ENCODE results near the gene UBE2L6.

UBE2L6 gene

DNA sequence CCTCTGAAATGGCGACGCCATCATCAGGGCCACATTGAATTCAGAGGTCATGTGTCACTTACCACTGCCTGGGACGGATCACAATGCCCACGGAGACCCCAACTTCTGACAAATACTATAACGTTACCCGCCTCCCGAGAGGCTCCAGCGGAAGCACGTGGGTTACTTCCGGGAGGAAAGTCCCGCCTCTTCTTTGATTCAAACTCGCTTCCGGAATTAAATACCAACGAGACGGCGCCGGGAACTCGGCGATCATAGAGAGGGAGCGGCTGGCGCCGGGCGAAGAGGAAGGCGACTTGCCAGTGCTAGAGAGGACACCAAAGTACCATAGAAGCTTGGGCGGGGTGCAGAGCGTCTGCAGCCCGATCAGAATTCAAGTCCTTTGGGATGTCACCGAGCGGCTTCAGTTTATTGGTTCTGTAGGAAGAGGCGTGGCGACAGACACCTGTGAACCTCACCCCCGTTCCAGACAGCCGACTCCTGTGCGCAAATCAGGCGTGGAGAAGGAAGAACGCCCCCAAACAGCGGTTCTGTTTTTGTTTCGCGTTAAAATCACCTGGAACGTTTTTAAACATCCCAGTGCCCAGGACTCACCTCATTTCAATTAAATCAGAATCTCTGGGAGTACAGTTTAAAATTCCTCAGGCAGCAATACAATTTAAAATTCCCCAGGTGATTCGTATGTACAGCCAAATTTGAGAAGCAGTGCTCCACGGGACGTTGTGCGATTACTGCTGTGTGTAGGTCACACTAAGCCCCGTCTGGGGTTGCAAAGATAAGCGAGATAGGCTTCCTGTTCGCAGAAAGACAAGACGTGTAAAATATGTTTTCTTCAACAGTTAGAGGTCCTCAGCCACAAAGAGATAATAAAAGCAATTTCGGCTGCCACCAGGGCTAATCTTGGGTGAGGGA, 36.6 kb downstream of the UBE2L6 start, which contains the start of gene TIMM10 (continued):
- TF ChIP-seq, protein P1, sequence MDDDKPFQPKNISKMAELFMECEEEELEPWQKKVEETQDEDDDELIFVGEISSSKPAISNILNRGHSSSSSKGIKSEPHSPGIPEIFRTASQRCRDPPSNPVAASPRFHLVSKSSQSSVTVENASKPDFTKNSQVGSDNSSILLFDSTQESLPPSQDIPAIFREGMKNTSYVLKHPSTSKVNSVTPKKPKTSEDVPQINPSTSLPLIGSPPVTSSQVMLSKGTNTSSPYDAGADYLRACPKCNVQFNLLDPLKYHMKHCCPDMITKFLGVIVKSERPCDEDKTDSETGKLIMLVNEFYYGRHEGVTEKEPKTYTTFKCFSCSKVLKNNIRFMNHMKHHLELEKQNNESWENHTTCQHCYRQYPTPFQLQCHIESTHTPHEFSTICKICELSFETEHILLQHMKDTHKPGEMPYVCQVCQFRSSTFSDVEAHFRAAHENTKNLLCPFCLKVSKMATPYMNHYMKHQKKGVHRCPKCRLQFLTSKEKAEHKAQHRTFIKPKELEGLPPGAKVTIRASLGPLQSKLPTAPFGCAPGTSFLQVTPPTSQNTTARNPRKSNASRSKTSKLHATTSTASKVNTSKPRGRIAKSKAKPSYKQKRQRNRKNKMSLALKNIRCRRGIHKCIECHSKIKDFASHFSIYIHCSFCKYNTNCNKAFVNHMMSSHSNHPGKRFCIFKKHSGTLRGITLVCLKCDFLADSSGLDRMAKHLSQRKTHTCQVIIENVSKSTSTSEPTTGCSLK (tag by site-specific recombination; IDR thresholded peaks at IDR 0.05), result no peak
- TF ChIP-seq ZNF404 (tag by site-specific recombination; IDR thresholded peaks at IDR 0.05), result no peak
- TF ChIP-seq KLF9 (tag by site-specific recombination; IDR thresholded peaks at IDR 0.05; ENCODE audit: low read depth), result peak; percentile 60
- no peak for TF ChIP-seq IKZF3 (tag by site-specific recombination; IDR thresholded peaks at IDR 0.05)
- peak; percentile 43; the same call in 1 of the 2 replicates for TF ChIP-seq ZNF24 (tag by site-specific recombination; IDR thresholded peaks at IDR 0.05)
- no peak for TF ChIP-seq EGR2 (tag by site-specific recombination; IDR thresholded peaks at IDR 0.05; ENCODE audit: low read depth)
- TF ChIP-seq SALL2 (tag by site-specific recombination; IDR thresholded peaks at IDR 0.05; ENCODE audit: borderline replicate concordance), result no peak
- TF ChIP-seq ZNF274 (IDR thresholded peaks at IDR 0.05; ENCODE audit: low read length), result no peak
- TF ChIP-seq ZNF274 (tag by site-specific recombination; IDR thresholded peaks at IDR 0.05; ENCODE audit: borderline replicate concordance), result no peak
- TF ChIP-seq, protein P2, sequence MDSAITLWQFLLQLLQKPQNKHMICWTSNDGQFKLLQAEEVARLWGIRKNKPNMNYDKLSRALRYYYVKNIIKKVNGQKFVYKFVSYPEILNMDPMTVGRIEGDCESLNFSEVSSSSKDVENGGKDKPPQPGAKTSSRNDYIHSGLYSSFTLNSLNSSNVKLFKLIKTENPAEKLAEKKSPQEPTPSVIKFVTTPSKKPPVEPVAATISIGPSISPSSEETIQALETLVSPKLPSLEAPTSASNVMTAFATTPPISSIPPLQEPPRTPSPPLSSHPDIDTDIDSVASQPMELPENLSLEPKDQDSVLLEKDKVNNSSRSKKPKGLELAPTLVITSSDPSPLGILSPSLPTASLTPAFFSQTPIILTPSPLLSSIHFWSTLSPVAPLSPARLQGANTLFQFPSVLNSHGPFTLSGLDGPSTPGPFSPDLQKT (IDR thresholded peaks at IDR 0.05; ENCODE audit: borderline replicate concordance, low read depth, low read length), result no peak; the same call in 1 of the 2 replicates
- peak; percentile 34; the same call in 1 of the 2 replicates for TF ChIP-seq TRIM28 (IDR thresholded peaks at IDR 0.05; ENCODE audit: borderline replicate concordance, low read length)
- no peak for TF ChIP-seq ZNF114 (tag by site-specific recombination; IDR thresholded peaks at IDR 0.05)
- TF ChIP-seq, protein P3, sequence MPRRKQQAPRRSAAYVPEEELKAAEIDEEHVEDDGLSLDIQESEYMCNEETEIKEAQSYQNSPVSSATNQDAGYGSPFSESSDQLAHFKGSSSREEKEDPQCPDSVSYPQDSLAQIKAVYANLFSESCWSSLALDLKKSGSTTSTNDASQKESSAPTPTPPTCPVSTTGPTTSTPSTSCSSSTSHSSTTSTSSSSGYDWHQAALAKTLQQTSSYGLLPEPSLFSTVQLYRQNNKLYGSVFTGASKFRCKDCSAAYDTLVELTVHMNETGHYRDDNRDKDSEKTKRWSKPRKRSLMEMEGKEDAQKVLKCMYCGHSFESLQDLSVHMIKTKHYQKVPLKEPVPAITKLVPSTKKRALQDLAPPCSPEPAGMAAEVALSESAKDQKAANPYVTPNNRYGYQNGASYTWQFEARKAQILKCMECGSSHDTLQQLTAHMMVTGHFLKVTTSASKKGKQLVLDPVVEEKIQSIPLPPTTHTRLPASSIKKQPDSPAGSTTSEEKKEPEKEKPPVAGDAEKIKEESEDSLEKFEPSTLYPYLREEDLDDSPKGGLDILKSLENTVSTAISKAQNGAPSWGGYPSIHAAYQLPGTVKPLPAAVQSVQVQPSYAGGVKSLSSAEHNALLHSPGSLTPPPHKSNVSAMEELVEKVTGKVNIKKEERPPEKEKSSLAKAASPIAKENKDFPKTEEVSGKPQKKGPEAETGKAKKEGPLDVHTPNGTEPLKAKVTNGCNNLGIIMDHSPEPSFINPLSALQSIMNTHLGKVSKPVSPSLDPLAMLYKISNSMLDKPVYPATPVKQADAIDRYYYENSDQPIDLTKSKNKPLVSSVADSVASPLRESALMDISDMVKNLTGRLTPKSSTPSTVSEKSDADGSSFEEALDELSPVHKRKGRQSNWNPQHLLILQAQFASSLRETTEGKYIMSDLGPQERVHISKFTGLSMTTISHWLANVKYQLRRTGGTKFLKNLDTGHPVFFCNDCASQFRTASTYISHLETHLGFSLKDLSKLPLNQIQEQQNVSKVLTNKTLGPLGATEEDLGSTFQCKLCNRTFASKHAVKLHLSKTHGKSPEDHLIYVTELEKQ (tag by site-specific recombination; IDR thresholded peaks at IDR 0.05; ENCODE audit: borderline replicate concordance), result no peak
- TF ChIP-seq, protein P4, sequence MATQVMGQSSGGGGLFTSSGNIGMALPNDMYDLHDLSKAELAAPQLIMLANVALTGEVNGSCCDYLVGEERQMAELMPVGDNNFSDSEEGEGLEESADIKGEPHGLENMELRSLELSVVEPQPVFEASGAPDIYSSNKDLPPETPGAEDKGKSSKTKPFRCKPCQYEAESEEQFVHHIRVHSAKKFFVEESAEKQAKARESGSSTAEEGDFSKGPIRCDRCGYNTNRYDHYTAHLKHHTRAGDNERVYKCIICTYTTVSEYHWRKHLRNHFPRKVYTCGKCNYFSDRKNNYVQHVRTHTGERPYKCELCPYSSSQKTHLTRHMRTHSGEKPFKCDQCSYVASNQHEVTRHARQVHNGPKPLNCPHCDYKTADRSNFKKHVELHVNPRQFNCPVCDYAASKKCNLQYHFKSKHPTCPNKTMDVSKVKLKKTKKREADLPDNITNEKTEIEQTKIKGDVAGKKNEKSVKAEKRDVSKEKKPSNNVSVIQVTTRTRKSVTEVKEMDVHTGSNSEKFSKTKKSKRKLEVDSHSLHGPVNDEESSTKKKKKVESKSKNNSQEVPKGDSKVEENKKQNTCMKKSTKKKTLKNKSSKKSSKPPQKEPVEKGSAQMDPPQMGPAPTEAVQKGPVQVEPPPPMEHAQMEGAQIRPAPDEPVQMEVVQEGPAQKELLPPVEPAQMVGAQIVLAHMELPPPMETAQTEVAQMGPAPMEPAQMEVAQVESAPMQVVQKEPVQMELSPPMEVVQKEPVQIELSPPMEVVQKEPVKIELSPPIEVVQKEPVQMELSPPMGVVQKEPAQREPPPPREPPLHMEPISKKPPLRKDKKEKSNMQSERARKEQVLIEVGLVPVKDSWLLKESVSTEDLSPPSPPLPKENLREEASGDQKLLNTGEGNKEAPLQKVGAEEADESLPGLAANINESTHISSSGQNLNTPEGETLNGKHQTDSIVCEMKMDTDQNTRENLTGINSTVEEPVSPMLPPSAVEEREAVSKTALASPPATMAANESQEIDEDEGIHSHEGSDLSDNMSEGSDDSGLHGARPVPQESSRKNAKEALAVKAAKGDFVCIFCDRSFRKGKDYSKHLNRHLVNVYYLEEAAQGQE (tag by site-specific recombination; IDR thresholded peaks at IDR 0.05), result no peak
- TF ChIP-seq, protein P5, sequence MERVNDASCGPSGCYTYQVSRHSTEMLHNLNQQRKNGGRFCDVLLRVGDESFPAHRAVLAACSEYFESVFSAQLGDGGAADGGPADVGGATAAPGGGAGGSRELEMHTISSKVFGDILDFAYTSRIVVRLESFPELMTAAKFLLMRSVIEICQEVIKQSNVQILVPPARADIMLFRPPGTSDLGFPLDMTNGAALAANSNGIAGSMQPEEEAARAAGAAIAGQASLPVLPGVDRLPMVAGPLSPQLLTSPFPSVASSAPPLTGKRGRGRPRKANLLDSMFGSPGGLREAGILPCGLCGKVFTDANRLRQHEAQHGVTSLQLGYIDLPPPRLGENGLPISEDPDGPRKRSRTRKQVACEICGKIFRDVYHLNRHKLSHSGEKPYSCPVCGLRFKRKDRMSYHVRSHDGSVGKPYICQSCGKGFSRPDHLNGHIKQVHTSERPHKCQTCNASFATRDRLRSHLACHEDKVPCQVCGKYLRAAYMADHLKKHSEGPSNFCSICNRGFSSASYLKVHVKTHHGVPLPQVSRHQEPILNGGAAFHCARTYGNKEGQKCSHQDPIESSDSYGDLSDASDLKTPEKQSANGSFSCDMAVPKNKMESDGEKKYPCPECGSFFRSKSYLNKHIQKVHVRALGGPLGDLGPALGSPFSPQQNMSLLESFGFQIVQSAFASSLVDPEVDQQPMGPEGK (tag by site-specific recombination; IDR thresholded peaks at IDR 0.05), result no peak
- TF ChIP-seq ZNF394 (tag by site-specific recombination; IDR thresholded peaks at IDR 0.05; ENCODE audit: borderline replicate concordance), result peak; percentile 14; the same call in 1 of the 2 replicates
- peak; percentile 77; the same call in 1 of the 2 replicates for TF ChIP-seq ZNF335 (tag by site-specific recombination; conservative IDR thresholded peaks at IDR 0.05)
- no peak for TF ChIP-seq ZNF658 (tag by site-specific recombination; IDR thresholded peaks at IDR 0.05)
- TF ChIP-seq OSR2 (tag by site-specific recombination; IDR thresholded peaks at IDR 0.05), result no peak
- TF ChIP-seq, protein P6, sequence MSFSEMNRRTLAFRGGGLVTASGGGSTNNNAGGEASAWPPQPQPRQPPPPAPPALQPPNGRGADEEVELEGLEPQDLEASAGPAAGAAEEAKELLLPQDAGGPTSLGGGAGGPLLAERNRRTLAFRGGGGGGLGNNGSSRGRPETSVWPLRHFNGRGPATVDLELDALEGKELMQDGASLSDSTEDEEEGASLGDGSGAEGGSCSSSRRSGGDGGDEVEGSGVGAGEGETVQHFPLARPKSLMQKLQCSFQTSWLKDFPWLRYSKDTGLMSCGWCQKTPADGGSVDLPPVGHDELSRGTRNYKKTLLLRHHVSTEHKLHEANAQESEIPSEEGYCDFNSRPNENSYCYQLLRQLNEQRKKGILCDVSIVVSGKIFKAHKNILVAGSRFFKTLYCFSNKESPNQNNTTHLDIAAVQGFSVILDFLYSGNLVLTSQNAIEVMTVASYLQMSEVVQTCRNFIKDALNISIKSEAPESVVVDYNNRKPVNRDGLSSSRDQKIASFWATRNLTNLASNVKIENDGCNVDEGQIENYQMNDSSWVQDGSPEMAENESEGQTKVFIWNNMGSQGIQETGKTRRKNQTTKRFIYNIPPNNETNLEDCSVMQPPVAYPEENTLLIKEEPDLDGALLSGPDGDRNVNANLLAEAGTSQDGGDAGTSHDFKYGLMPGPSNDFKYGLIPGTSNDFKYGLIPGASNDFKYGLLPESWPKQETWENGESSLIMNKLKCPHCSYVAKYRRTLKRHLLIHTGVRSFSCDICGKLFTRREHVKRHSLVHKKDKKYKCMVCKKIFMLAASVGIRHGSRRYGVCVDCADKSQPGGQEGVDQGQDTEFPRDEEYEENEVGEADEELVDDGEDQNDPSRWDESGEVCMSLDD (tag by site-specific recombination; IDR thresholded peaks at IDR 0.05), result 0 out of 2 replicates have a peak, but pooled peaks have one; percentile 18
- TF ChIP-seq ZNF837 (tag by site-specific recombination; IDR thresholded peaks at IDR 0.05), result no peak
- peak; percentile 53 for TF ChIP-seq SP7 (tag by site-specific recombination; IDR thresholded peaks at IDR 0.05)
- TF ChIP-seq ZNF791 (tag by site-specific recombination; IDR thresholded peaks at IDR 0.05), result no peak
